Measurements from ENCODE around the gene HOXA6. TPM values are rescaled to one million over a fixed set of nuclear protein-coding genes. Genes with fewer than 3 reads are reported as not detected.

Gene HOXA6
- total RNA-seq, 1 donor, result 11.2 TPM

DNA sequence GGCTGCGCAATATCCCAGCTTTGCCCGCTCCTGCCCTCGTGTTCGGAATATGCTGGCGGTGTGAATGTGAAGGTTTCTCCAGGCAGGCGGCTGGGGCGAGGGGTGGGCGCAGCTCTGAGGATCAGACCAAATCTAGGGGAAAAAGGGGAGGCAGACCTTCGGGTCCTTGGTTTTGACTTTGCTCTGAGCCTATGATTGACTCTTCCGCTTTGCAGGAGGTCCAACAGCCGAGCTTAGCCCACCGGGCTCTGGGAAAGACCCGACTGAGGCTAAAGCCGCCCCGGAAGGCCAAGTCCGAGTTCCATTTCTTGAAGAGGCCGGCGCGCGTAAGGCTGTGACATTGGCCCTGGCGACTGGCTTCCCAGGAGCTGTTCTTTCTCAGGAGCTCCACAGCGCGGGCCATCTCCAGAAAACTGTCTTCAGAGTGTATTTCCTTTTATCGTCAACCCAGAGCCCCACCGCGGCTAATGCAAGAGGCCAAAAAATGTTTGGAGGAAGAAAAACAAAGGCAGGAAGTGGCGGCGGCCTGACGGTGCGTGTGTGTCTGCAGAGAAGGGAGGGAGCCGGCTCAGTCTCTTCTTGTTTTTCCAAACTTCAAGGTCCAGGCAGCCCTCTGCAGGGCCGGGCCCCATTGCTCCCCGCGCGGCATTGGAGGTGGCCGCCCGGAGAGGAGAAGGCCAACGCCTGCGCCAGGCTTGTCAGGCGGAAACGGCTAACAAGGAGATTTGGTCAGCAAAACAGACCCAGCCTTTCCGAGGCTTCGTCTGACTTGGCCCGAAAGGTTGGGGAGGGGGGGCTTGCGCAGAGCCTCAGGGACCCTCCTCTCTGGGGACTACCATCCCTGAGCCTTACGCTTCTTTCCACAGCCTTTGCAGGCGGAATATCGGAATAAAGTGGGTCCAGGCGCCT, 41.1 kb upstream of the HOXA6 start:
- TF ChIP-seq, protein P1, sequence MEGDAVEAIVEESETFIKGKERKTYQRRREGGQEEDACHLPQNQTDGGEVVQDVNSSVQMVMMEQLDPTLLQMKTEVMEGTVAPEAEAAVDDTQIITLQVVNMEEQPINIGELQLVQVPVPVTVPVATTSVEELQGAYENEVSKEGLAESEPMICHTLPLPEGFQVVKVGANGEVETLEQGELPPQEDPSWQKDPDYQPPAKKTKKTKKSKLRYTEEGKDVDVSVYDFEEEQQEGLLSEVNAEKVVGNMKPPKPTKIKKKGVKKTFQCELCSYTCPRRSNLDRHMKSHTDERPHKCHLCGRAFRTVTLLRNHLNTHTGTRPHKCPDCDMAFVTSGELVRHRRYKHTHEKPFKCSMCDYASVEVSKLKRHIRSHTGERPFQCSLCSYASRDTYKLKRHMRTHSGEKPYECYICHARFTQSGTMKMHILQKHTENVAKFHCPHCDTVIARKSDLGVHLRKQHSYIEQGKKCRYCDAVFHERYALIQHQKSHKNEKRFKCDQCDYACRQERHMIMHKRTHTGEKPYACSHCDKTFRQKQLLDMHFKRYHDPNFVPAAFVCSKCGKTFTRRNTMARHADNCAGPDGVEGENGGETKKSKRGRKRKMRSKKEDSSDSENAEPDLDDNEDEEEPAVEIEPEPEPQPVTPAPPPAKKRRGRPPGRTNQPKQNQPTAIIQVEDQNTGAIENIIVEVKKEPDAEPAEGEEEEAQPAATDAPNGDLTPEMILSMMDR (IDR thresholded peaks at IDR 0.05; ENCODE audit: insufficient read depth, low read depth, low read length), result no peak
- peak; percentile 75 for DNase-seq (ENCODE audit: low read depth)
- H3K4me3 ChIP-seq (ENCODE audit: low read depth, low read length), result peak overlapping the region; percentile 67

DNA sequence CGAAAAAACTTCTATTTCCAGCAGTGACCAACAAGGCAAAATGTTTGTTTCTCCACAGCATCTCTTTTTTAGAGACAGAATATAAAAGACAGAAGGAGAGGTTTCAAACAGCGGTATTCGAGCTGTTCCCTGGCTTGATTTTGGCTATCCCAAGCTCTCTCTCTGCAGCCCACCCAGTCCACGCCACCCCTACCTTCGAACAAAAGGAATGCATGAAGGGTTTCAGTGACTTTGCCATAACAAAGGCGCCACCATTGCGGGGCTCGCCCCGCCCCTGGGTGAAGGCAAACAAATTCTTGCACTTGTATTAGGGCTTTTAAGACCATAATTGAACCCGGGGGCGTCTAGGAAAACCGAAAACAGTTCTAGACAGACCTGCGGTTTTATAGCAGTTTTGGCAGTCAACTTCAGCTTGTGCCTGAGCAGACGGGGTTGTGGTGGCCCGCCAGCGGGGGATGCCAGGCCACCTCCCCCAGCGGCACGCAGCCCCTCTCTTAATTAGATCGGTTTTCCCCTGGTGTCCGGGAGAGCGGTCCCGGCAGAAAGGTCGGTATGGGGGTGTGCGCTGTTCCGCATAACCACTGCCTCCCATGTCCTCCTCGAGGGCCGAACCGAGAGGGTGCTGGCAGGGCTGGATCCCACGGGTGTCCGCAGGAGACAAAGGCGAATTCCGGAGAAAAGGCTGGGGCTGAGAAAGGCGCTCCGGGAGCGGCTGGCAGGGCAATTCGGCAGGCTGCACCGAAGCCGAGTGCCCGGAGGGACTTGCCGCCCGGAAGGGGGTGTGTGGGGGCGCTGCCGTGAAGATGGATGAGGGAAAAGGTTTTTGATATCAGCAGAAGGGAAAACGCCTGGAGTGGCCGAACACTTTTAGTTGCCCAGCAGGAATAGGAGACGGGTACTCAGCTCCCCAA, 40.2 kb upstream of the HOXA6 start:
- TF ChIP-seq, protein P1 (IDR thresholded peaks at IDR 0.05; ENCODE audit: insufficient read depth, low read depth, low read length), result no peak
- H3K4me3 ChIP-seq (ENCODE audit: low read depth, low read length), result peak overlapping the region; percentile 67
- DNase-seq (ENCODE audit: low read depth), result peak; percentile 65

DNA sequence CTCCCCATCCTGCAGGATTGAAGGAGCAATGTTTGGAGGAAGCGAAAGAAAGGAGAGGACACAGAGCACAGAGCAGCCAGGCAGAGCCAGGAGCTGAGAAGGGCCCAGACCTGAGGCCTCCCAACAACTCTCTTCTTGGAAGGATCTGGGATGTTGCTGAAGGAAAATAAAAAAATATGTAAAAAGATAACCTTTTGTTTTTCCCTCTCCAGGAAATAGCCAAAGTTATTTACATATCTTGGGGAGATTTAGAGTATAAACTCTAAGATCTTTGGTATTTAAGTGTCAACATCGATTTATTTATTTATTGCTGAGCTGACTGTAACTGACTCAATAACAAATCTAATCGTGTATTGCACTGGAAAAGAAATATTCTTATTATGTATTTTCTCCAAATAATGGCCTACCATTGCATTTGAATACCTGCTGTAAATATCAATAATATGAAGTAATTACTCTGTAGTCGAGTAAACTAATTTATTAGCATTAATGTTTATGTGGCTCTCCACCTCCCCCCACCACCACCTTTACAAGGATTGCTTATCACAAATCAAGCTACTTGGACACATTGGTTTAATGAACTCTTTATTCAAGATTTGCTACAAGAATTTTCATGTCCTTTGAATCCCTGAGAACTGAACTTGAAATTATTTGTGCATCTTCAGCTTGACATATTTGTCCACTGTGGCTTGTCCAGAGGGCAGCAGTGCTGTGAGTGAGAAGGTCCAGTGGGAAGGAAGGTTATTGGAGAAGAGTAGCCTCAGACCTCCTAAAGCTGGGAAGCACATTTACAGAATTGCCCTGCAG, 39.3 kb upstream of the HOXA6 start:
- peak; percentile 79 for DNase-seq (ENCODE audit: low read depth)
- H3K4me3 ChIP-seq (ENCODE audit: low read depth, low read length), result peak overlapping the region; percentile 67
- TF ChIP-seq, protein P1 (IDR thresholded peaks at IDR 0.05; ENCODE audit: insufficient read depth, low read depth, low read length), result no peak

DNA sequence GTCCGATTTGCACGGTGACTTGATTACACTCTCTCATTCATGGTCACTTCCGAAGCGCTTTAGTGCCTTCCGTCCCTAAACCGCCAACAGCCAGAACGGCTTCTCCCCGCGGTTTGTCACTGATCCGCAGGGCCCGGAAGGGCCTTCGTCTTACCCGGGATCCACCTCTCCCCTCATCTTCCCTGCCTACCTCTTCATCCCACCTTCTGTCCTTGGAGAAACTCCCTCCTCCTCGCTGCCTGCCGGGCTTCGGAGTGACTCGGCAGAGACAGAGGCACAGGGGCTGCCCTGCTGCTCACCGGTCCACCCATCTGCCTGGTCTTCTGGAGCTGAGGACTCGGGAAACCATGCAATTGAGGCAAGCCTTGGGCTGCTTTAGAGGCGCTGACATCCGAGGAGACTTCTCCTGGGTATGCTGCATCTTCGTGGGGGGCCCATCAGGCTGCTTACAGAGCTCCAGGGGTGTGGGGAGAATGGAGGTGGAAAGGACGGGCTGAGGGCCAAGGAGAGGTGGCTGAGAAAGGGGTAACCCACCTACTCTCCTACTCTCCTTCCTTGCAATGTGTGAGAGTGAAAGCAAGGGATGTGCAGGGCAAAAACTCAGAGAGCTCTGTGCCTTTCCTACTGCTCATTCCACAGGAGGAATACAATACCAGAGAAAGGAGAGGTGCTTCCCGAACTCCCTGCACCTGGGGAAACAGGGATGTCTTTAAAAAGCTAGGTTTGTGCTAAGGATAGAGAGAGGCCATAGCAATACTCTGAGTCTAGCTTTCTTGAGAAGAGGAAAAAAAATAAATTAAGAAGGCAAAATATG, 38.5 kb upstream of the HOXA6 start:
- peak overlapping the region; percentile 67 for H3K4me3 ChIP-seq (ENCODE audit: low read depth, low read length)
- peak; percentile 47 for DNase-seq (ENCODE audit: low read depth)
- TF ChIP-seq, protein P1 (IDR thresholded peaks at IDR 0.05; ENCODE audit: insufficient read depth, low read depth, low read length), result no peak

DNA sequence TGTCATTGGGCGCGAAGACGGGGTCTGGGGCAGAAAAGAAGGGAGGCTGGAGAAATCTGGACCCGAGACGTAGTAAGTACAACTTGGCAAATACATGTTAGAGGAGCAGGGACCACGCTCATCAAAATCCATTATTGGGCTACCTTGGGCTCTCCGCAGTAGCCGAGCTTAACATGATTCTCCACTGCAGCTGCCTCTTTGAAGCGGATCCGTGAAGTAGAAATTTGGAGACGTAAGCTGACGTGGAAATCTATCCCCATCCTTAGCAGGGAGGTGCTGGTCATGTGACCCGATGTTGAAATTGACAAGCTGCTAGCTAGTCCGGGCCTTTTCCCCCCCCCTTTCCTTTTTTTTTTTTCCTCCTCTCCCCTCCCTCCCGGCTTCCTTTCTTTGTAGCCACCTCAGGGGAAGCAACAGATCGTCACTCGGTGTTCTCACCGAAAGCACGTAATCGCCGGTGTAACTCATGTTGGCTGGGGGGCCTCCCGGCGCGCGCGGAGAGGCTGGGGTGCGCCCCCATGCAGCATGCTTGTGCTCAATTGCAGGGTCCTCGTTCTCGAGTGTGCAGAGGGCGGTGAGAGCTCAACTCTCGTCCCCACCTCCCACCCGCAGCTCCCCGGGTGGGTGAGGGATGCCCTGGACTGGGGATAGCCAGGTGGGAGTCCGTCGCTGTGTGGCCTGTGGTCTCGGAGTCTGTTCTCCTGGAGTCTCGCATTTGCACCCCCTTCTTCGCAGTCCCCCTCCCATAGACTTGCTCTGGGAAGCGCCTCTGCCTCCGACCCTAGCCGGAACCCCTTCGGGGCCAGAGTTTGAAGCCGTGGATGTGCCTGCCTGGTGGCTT, 37.7 kb upstream of the HOXA6 start, which contains the start of gene HOXA11:
HOXA11 (minus strand) TSS at position 220 of the 841 bp plus-strand sequence; CDS start at position 132, 88 bp downstream.
- TF ChIP-seq, protein P1 (IDR thresholded peaks at IDR 0.05; ENCODE audit: insufficient read depth, low read depth, low read length), result no peak
- peak; percentile 99 for DNase-seq (ENCODE audit: low read depth)
- peak within 1 kb of the TSS; percentile 67 for H3K4me3 ChIP-seq (ENCODE audit: low read depth, low read length)
